Osteocyte (in vitro differentiated cells): ENCODE measurements around the gene YWHAQ. TPM values are rescaled to one million over a fixed set of nuclear protein-coding genes. Genes with fewer than 3 reads are reported as not detected.

Experiments used
- DNase-seq: peaks from one replicate; pipeline ENCODE4 v3.0.0; 2021; ENCODE audit warnings: mixed read lengths; ENCODE audit not compliant: unreplicated experiment; ENCODE audit errors: extremely low spot score
- H3K27ac Mint-ChIP-seq: one replicate; pipeline ENCODE4 v1.8.0; 2021; ENCODE audit warnings: mild to moderate bottlenecking, mixed read lengths; ENCODE audit not compliant: unreplicated experiment
- H3K27me3 Mint-ChIP-seq: one replicate; pipeline ENCODE4 v1.8.0; 2021; ENCODE audit warnings: mixed read lengths; ENCODE audit not compliant: unreplicated experiment
- H3K36me3 Mint-ChIP-seq: one replicate; pipeline ENCODE4 v1.8.0; 2021; ENCODE audit warnings: mixed read lengths; ENCODE audit not compliant: unreplicated experiment
- H3K4me1 Mint-ChIP-seq: one replicate; pipeline ENCODE4 v1.8.0; 2021; ENCODE audit warnings: mixed read lengths; ENCODE audit not compliant: unreplicated experiment
- H3K4me3 Mint-ChIP-seq: one replicate; pipeline ENCODE4 v1.8.0; 2021; ENCODE audit warnings: mild to moderate bottlenecking, moderate library complexity, mixed read lengths; ENCODE audit not compliant: unreplicated experiment
- H3K9me3 Mint-ChIP-seq: one replicate; pipeline ENCODE4 v1.8.0; 2021; ENCODE audit warnings: mixed read lengths; ENCODE audit not compliant: unreplicated experiment
- CTCF ChIP-seq: fragments of 200-600 bp; sonication (generic); IDR thresholded peaks from 2 replicates; pipeline ENCODE4 v1.5.0; 2021; ENCODE audit warnings: antibody characterized with exemption, mild to moderate bottlenecking, moderate library complexity
- total RNA-seq: library from RNA; stranded (reverse); gene quantifications from 2 replicates; pipeline ENCODE4 v1.2.1, GENCODE V29; 2021

The YWHAQ gene
- total RNA-seq, 1 donor from 2014 or later: 296 TPM

- Mint-ChIP-seq H3K4me3 (no peak overlapping the region), H3K27ac (no peak overlapping the region), H3K4me1 (peaks cover 60% of the 10 kb centered on the region), H3K27me3 (no peaks in the 10 kb centered on the region), H3K9me3 (peaks cover 5% of the 10 kb centered on the region), H3K36me3 (no peaks in the 10 kb centered on the region)
- no peak for DNase-seq
- no peak for TF ChIP-seq CTCF
Observed at GRCh38 chr2:9653485-9654271, 22.9 kb upstream of the YWHAQ start.

- peaks cover 54% of the 10 kb centered on the region for H3K4me1 Mint-ChIP-seq
- no peak for TF ChIP-seq CTCF
- H3K27me3 Mint-ChIP-seq: peaks cover 1% of the 10 kb centered on the region
- DNase-seq: no peak
- peaks cover 5% of the 10 kb centered on the region for H3K9me3 Mint-ChIP-seq
- no peak overlapping the region for H3K4me3 Mint-ChIP-seq
- no peak overlapping the region for H3K27ac Mint-ChIP-seq
- no peaks in the 10 kb centered on the region for H3K36me3 Mint-ChIP-seq
Observed at GRCh38 chr2:9652898-9653479, 22.2 kb upstream of the YWHAQ start.

- Mint-ChIP-seq H3K27me3 (peaks cover 4% of the 10 kb centered on the region), H3K4me1 (peaks cover 47% of the 10 kb centered on the region), H3K27ac (no peak overlapping the region), H3K4me3 (no peak overlapping the region), H3K9me3 (peaks cover 5% of the 10 kb centered on the region), H3K36me3 (no peaks in the 10 kb centered on the region)
- TF ChIP-seq CTCF: no peak
- DNase-seq: no peak
Observed at GRCh38 chr2:9652267-9652666, 21.5 kb upstream of the YWHAQ start.

- Mint-ChIP-seq H3K4me3 (no peak overlapping the region), H3K27me3 (peaks cover 10% of the 10 kb centered on the region), H3K36me3 (no peaks in the 10 kb centered on the region), H3K4me1 (peaks cover 33% of the 10 kb centered on the region), H3K27ac (no peak overlapping the region), H3K9me3 (peaks cover 5% of the 10 kb centered on the region)
- no peak for DNase-seq
- no peak for TF ChIP-seq CTCF
Observed at GRCh38 chr2:9650119-9650821, 19.5 kb upstream of the YWHAQ start.

GRCh38 chr2:9649261-9649660 lies 18.5 kb upstream of the YWHAQ start:
- no peaks in the 10 kb centered on the region for H3K36me3 Mint-ChIP-seq
- H3K9me3 Mint-ChIP-seq: peaks cover 5% of the 10 kb centered on the region
- TF ChIP-seq CTCF: no peak
- H3K4me3 Mint-ChIP-seq: no peak overlapping the region
- H3K27ac Mint-ChIP-seq: no peak overlapping the region
- DNase-seq: no peak
- peaks cover 10% of the 10 kb centered on the region for H3K27me3 Mint-ChIP-seq
- peaks cover 26% of the 10 kb centered on the region for H3K4me1 Mint-ChIP-seq
